Glomerular endothelial cell (primary cell): Measurements from ENCODE around the gene DNASE1L2. TPM values are rescaled to one million over a fixed set of nuclear protein-coding genes. Genes with fewer than 3 reads are reported as not detected.

ENCODE experiments used
- DNase-seq: peaks from one replicate; pipeline ENCODE4 v3.0.0-alpha.2; 2011; ENCODE audit warnings: low read depth, low spot score; ENCODE audit errors: extremely low read depth
- total RNA-seq: library from RNA; depleted of rRNA; stranded (reverse); fragments of >200 nt; gene quantifications from 2 replicates; pipeline ENCODE4 v1.2.3, GENCODE V29; 2015

The DNASE1L2 gene
- total RNA-seq, 1 donor from 2014 or later = 0.82 TPM

DNA sequence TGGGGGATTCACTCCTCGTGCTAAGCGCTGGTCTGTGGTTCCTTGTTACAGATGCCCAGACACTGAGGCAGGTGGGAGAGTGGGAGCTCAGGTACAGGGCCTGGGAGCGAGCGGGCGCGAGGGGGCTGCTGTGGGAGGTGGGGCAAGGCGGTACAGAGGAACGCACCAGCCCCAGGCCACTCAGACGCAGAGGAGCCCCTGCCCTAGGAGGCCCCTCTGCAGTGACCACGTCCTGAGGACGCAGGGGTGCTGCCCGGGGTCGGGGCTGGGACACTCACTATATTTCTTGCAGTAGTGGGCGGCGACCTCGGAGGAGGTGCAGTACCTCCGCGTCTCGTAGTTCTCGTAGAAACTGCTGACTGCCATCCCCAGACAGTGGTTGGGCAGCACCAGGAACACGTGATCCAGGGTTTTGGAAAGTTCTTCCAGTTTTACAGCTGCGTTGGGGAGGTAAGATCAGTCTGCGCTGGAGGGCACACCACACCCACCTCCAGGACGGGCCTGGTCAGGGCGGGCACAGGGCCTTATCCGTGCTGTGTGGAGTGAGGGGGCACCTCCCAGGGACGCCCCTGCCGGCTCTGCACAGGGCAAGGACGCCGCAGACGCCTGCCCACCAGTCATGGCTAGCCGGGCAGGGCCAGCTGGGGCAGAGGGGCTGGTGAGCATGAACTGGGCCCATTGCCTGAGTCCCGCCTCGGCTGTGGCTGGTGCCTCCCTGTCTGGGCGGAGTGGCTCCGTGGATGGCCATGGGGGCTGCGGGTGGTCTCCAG lies 47.9 kb downstream of the DNASE1L2 start:
- DNase-seq = no peak

DNA sequence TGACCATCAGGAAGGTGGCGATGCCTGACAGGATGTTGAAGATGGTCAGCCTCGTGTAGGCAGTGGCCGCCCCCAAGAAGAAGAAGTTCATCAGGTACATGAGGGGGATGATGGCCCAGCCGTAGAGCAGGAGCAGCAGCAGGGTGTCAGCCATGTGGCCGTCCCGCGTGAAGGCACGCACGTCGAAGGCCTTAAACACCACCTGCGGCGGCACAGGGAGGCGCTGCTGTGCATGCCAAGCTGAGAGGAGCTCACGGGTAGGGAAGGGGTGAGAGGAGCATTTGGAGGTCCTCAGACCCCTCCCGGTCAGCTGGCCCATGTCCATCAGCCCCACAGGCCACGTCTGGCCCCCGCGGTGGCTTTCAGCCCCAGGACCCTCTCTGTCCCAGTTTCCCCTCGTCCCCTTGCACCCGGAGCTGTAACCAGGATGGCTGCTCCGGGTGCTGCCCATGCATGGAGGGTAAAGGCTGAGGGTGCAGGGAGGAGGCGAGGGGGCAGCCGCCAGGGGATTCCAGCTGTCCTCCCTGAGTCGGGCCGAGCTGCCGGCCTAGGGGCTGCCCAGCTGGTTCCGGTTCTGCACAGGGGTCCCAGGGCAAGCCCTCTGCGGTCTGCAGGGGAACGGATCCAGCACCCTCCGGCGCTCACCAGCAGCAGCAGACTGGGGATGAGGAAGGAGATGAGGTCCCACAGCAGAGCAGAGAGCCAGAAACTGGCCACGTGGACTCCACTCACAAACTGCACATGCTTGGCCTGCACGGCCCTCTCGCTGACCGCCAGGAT lies 48.7 kb downstream of the DNASE1L2 start:
- DNase-seq = no peak

DNA sequence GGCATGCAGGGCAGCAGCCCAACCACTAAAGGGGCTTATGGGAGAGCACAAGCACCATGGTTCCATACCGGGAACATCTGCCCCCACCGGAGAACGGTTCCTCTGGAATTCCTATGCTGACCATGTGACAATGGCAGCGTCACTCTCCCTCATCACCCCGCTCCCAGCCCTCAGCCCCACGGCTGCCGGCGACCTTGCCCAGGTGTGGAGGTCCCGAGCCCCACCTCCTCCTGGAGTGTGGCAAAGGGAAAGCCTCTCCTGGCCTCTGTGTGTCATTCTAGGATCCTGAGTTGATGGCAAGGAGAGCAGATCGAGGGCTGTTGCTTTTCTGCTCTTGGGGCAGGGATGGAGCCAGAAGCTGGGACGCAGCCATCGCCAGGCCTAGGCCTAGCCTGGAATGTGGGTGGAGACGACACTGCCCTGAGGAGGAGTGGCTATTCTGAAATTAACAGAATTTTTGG lies 49.5 kb downstream of the DNASE1L2 start:
- DNase-seq = no peak

DNA sequence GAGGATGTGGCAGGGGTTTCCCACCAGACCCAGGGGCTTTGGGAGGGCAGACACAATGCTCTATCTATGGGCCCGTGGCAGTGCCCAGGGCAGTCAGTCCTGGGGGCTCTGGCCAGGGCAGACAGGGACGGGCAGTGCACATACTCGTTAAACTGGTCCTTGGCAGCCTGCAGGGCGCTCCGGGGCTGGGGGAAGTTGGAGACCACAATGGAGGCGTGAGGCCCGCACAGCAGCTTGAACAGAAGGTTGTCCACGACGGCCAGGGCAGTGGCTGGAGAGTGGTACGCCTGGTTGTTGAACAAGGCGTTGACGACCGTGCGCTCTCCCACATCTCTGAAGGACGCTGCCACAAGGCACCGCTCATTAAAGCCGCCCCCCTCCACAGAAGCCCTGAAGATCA lies 50.3 kb downstream of the DNASE1L2 start:
- no peak for DNase-seq

DNA sequence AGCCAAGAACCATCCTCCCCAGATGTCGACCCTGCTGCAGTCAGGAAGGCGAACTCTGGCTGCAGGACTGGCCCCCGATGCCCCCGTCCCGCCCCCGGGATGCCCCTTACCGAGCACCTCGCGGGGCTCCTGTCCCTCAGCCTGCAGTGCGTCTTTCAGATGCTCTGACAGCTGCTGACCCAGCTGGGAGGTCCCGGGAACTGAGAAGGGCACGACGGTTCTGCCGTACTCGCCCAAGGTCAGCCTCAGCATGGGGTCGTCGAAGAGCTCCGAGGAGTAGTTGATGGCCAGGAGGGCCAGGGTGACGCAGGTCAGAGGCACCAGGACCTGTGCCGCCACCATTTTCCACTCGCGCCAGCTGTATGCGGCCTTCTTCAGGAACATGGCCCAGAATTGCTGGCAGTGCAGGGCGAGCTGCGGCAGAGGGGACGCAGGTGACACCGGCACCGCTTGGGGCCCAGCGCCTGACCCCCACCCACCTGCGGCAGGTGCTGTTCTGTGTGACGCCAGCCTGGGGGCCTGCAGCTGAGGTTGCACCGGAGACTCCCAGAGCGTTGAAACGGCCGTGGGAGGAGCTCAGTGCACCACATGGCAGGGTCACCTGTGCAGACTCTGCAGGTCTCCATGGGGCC lies 51.8 kb downstream of the DNASE1L2 start:
- no peak for DNase-seq

Other genes with a start within 250 kb of the DNASE1L2 start
- gene SYNGR3, start 246.5 kb upstream of the DNASE1L2 start, total RNA-seq = 5.6 and 9.6 TPM in 2 replicates
- 60.8 and 83.9 TPM in 2 replicates for gene ZNF598, start 226.6 kb upstream of the DNASE1L2 start, total RNA-seq
- 0.35 and 1.0 TPM in 2 replicates for gene NPW, start 216.7 kb upstream of the DNASE1L2 start, total RNA-seq
- 49.5 and 94.2 TPM in 2 replicates for gene NHERF2, start 209.5 kb upstream of the DNASE1L2 start, total RNA-seq
- gene NTHL1, start 188.6 kb upstream of the DNASE1L2 start, total RNA-seq = 22.6 and 30.5 TPM in 2 replicates
- 56.5 and 83.0 TPM in 2 replicates for gene TSC2, start 188.5 kb upstream of the DNASE1L2 start, total RNA-seq
- gene PKD1, start 100.5 kb upstream of the DNASE1L2 start, total RNA-seq = 62.4 and 147 TPM in 2 replicates
- gene RAB26, start 87.8 kb upstream of the DNASE1L2 start, total RNA-seq = 0.48 and 1.3 TPM in 2 replicates
- gene TRAF7, start 80.7 kb upstream of the DNASE1L2 start, total RNA-seq = 88.4 and 102 TPM in 2 replicates
- 0.10 and 0.18 TPM in 2 replicates for gene CASKIN1, start 39.8 kb upstream of the DNASE1L2 start, total RNA-seq
- 63.4 and 63.9 TPM in 2 replicates for gene MLST8, start 31.0 kb upstream of the DNASE1L2 start, total RNA-seq
- gene BRICD5, start 25.6 kb upstream of the DNASE1L2 start, total RNA-seq = 3.5 and 3.7 TPM in 2 replicates
- gene PGP, start 21.6 kb upstream of the DNASE1L2 start, total RNA-seq = 21.0 and 24.9 TPM in 2 replicates
- 35.1 and 37.5 TPM in 2 replicates for gene E4F1, start 12.9 kb upstream of the DNASE1L2 start, total RNA-seq
- gene ECI1, start 15.1 kb downstream of the DNASE1L2 start, total RNA-seq = 37.2 and 37.6 TPM in 2 replicates
- 183 and 192 TPM in 2 replicates for gene RNPS1, start 31.7 kb downstream of the DNASE1L2 start, total RNA-seq
- 57.2 and 79.5 TPM in 2 replicates for gene ABCA3, start 104.3 kb downstream of the DNASE1L2 start, total RNA-seq
- 8.4 and 15.5 TPM in 2 replicates for gene CCNF, start 193.0 kb downstream of the DNASE1L2 start, total RNA-seq
- 12.1 and 16.1 TPM in 2 replicates for gene TEDC2, start 223.7 kb downstream of the DNASE1L2 start, total RNA-seq
- gene NTN3, start 234.9 kb downstream of the DNASE1L2 start, total RNA-seq = 0.35 TPM in 1 of 2 replicates, not detected in the other
- 12.9 and 19.7 TPM in 2 replicates for gene TBC1D24, start 238.7 kb downstream of the DNASE1L2 start, total RNA-seq